GM19463 (cell line): ENCODE results near the gene ZNF883.

Experiments used
- ATAC-seq: cut with Tn5 transposase; IDR thresholded peaks from one replicate; pipeline ENCODE4 v1.9.1; 2021; ENCODE audit warnings: mild to moderate bottlenecking, moderate library complexity; ENCODE audit not compliant: unreplicated experiment

The ZNF883 gene

DNA sequence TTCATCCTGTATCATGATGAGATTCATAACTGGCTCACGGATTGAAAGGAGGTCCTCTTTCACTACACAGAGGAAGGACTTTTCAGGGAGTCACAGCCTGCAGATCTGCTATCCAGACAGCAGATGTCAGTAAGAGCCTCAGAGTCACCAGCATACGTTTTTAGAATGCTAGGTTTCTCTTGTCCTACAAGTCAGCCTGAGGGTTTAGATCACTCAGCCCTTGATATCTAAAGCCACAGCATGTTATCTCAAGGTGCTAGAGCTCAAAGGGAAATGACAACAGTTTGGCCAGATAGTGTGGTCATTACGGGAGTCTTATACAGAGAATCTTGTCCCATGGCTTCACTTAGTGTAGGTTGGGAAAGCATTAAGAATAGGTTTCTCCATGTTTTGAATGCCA is 90.4 kb downstream of the ZNF883 start:
- ATAC-seq: no peak

DNA sequence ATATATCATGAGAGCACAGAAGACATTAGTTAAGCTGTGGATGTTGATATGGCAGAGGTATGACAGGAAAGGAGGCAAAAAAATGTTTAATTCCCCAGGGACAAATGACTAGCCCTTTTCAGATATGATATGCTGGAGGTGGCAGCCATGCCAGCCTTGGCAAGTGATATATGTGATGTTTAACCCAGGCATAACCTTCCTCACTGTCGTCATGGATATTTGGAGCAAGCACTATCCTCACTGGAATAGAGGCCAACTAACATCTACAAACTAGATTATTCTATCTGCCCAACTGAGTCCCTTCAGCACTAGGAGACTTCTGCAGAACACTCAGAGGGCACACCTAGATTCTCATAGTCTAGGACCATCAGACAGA is 94.0 kb downstream of the ZNF883 start:
- ATAC-seq: no peak

DNA sequence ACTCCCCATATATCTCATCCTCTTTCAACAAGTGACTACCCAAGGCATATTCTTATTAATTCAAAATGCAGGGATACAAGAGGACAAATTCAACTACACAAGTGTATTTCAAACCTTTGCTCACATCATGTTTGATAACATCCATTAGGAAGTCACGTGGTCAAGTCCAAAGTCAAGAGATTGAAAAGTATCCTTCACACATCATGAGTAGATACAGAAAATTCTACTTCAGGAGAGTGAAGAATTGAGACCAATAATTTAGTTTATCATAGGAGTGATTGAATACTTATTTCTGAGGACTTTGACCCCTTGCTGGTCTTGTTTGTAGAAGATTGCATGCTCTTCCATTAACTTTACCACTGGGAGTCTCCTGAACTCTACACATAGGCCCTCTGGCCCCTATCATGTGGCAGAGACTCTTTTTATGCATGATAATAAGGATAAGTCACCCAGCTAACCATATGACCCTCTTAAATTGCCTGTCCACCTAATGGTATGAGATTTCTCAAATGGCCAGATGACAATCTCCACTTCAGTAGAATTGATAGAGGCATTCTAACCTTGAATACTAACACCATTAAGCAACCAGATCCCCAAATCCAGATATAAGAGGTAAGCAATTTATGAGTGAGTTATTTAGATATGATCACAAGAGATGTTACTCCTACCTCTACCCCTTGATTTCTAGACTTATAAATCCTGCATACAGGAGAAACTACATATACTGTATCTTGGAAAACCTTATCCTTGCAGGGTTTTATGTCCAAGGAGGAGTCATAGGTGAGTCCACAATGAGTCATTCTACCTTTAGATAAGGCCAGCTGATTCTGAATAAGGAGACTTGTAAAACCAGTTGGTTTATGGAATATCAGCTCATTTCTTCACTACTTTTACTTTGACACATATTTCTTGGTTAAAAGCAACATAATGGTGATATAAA is 94.7 kb downstream of the ZNF883 start:
- ATAC-seq: no peak

DNA sequence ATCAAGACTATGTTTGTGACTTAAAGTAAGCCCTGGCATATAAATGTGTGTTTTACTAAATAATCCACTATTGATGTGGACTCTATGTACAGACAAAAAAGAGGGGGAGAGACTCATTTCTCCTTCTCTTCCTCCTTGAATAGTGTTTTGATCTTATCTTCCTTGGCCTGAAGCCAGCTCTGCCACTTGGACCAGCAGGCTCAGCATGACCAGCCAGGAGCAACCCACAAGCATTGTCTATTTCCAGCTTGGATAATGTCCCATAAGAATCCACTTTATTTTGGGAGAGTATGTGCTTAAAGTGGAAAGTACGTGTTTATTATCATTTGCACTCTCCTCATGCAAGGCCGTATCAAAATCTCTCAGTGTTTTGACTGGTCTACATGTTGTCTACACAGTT is 97.5 kb downstream of the ZNF883 start:
- ATAC-seq: no peak

DNA sequence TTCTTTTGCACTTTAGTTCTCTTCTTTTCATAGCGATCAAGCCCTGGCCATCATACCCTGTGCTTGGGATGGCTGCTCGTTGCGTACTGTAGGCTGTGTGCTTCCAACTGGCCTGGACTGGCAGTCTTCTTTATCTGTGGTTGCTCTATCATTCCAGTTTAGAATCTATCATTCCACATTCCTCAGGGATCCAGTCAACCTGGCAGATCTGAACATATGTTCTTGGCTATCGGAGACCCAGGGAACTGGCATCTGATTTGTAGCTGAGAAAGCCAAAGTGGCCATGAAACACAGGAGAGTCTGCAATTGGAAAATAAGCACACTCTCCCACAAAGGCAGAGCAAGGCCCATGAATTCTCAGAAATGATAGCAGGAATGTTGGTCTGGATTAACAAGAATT is 98.7 kb downstream of the ZNF883 start:
- no peak for ATAC-seq

DNA sequence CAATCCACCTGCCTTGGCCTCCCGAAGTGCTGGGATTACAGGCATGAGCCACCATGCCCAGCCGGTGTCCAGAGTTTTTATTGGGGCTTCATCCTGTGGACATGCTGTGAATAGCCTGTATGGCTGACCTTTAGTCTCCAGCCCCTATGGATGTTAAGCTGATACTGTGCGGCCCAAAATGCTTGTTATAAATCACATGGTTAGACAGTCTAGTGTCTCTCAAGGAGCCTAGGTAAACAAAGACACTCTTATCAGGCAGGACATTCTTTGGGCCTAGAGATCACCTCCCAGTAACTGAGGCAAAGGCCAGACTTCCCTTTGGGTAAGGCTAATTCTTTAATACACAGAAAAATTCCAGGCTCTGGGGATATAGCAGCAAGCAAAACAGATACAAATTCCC is 99.4 kb downstream of the ZNF883 start:
- no peak for ATAC-seq

DNA sequence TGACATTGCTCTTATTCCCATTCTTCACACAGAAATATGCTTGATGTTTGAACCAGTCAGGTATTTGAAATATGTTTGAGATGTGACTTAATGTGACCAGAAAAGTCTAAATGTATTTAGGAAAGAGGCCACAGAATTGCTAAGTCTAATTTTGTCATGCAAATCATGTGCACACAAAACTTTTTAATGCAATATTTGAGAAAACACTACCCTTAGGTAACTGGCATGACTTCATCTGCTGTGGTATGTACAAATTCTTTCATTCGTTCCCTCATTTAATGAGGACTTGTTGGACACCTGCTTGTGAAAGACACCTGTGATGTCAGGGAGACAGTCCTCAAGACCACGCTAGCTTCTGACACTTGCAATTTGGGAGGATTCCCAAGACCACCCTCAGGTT is 100.3 kb downstream of the ZNF883 start:
- no peak for ATAC-seq
